ENCODE data around the gene HEPH.
"Not testable (repeated sequence)": the region's sequence is repeated elsewhere in the genome, so short reads cannot be mapped to it uniquely, and the experiment has no call there.

HEPH gene

GRCh38 chrX:66163849-66164411 lies at the start of gene HEPH:
Gene HEPH, plus strand, starts transcription at chrX:66164247. Its CDS starts 6,324 bp downstream, at chrX:66170571.
- no peak for TF ChIP-seq ZNF274 (IDR thresholded peaks at IDR 0.05; ENCODE audit: low read depth, low read length)

GRCh38 chrX:66118722-66119121 lies 45.3 kb upstream of the HEPH start:
- not testable (repeated sequence) for H3K4me3 ChIP-seq (ENCODE audit: low read length)

More at GRCh38 chrX:66163849-66164411, at the start of gene HEPH:
- no peak within 1 kb of the TSS; the same call in 1 of the 2 replicates for H3K4me3 ChIP-seq (ENCODE audit: low read length)

- H3K4me3 ChIP-seq (ENCODE audit: low read length), result not testable (repeated sequence)
Measured at GRCh38 chrX:66121354-66121753, 42.7 kb upstream of the HEPH start.

- no peak for TF ChIP-seq ZNF274 (IDR thresholded peaks at IDR 0.05; ENCODE audit: low read depth, low read length)
- no peak overlapping the region for H3K4me3 ChIP-seq (ENCODE audit: low read length)
Measured at GRCh38 chrX:66126662-66127061, 37.4 kb upstream of the HEPH start.

GRCh38 chrX:66130469-66130868 lies 33.6 kb upstream of the HEPH start:
- no peak overlapping the region for H3K4me3 ChIP-seq (ENCODE audit: low read length)
- TF ChIP-seq ZNF274 (IDR thresholded peaks at IDR 0.05; ENCODE audit: low read depth, low read length), result no peak

GRCh38 chrX:66135284-66135683 lies 28.8 kb upstream of the HEPH start:
- not testable (repeated sequence) for H3K4me3 ChIP-seq (ENCODE audit: low read length)

- no peak overlapping the region for H3K4me3 ChIP-seq (ENCODE audit: low read length)
- no peak for TF ChIP-seq ZNF274 (IDR thresholded peaks at IDR 0.05; ENCODE audit: low read depth, low read length)
Measured at GRCh38 chrX:66142351-66142750, 21.7 kb upstream of the HEPH start.

GRCh38 chrX:66144258-66144657 lies 19.8 kb upstream of the HEPH start:
- TF ChIP-seq ZNF274 (IDR thresholded peaks at IDR 0.05; ENCODE audit: low read depth, low read length), result no peak
- no peak overlapping the region for H3K4me3 ChIP-seq (ENCODE audit: low read length)

- no peak for TF ChIP-seq ZNF274 (IDR thresholded peaks at IDR 0.05; ENCODE audit: low read depth, low read length)
- H3K4me3 ChIP-seq (ENCODE audit: low read length), result no peak overlapping the region
Measured at GRCh38 chrX:66149519-66149918, 14.5 kb upstream of the HEPH start.

GRCh38 chrX:66150163-66150562 lies 13.9 kb upstream of the HEPH start:
- no peak overlapping the region for H3K4me3 ChIP-seq (ENCODE audit: low read length)
- TF ChIP-seq ZNF274 (IDR thresholded peaks at IDR 0.05; ENCODE audit: low read depth, low read length), result no peak

- TF ChIP-seq ZNF274 (IDR thresholded peaks at IDR 0.05; ENCODE audit: low read depth, low read length), result no peak
- H3K4me3 ChIP-seq (ENCODE audit: low read length), result no peak overlapping the region
Measured at GRCh38 chrX:66162331-66162822, 1.7 kb upstream of the HEPH start.

- no peak overlapping the region for H3K4me3 ChIP-seq (ENCODE audit: low read length)
- TF ChIP-seq ZNF274 (IDR thresholded peaks at IDR 0.05; ENCODE audit: low read depth, low read length), result no peak
Measured at GRCh38 chrX:66163447-66163846, 600 bp upstream of the HEPH start.

- H3K4me3 ChIP-seq (ENCODE audit: low read length), result no peak overlapping the region; the same call in 1 of the 2 replicates
- no peak for TF ChIP-seq ZNF274 (IDR thresholded peaks at IDR 0.05; ENCODE audit: low read depth, low read length)
Measured at GRCh38 chrX:66164470-66164869, 423 bp downstream of the HEPH start.

- no peak overlapping the region for H3K4me3 ChIP-seq (ENCODE audit: low read length)
- TF ChIP-seq ZNF274 (IDR thresholded peaks at IDR 0.05; ENCODE audit: low read depth, low read length), result no peak
Measured at GRCh38 chrX:66164931-66165330, 884 bp downstream of the HEPH start.

GRCh38 chrX:66166671-66167070 lies 2.6 kb downstream of the HEPH start:
- H3K4me3 ChIP-seq (ENCODE audit: low read length), result no peak overlapping the region
- no peak for TF ChIP-seq ZNF274 (IDR thresholded peaks at IDR 0.05; ENCODE audit: low read depth, low read length)

- TF ChIP-seq ZNF274 (IDR thresholded peaks at IDR 0.05; ENCODE audit: low read depth, low read length), result no peak
- no peak overlapping the region for H3K4me3 ChIP-seq (ENCODE audit: low read length)
Measured at GRCh38 chrX:66167431-66167830, 3.4 kb downstream of the HEPH start.
